Breast epithelium (tissue), 3 donors: ENCODE data around the gene NRP1.

Source experiments
- POLR2A ChIP-seq: fragments of 450-650 bp; IDR thresholded peaks from one replicate; pipeline ENCODE4 v1.6.1; 2016; ENCODE audit warnings: antibody characterized with exemption, mild to moderate bottlenecking, moderate library complexity
- POLR2AphosphoS5 ChIP-seq, 3 donors: sonication (generic); formaldehyde crosslinking; IDR thresholded peaks; one replicate each; pipeline ENCODE4 v1.6.1; 2017; ENCODE audit warnings: antibody characterized with exemption in 3 of 3
- TF ChIP-seq, protein P1 (sequence below), 3 donors: fragments of 450-650 bp; IDR thresholded peaks; one replicate each; pipeline ENCODE4 v1.5.1; 2016 to 2017; ENCODE audit warnings: antibody characterized with exemption in 3 of 3, mild to moderate bottlenecking in 3 of 3, moderate library complexity in 3 of 3

DNA sequence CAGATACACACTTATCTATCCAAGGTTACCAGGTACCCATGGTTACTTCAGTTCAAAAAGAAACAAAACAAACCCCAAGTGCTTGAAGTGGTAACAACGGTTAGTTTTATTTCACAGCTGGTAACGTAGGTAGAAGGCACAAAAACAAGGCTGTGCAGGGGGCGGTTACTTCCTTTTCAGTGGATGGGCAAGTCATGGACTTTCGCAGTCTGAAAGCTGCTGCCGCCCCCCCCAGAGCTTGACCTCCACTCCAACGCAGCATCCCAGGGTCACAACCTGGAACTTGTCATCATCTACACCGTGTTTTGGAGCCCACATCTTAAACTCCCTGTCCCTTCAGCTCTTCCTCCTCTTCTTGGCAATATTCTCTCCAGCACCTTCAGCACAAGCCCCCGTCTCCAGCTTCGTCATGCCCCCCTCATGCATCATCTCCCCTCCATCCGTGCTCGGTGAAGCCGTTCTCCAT, 195.3 kb downstream of the NRP1 start:
- TF ChIP-seq POLR2A = no peak
- no peak for TF ChIP-seq POLR2AphosphoS5 (IDR thresholded peaks at IDR 0.05)
- TF ChIP-seq, protein P1, sequence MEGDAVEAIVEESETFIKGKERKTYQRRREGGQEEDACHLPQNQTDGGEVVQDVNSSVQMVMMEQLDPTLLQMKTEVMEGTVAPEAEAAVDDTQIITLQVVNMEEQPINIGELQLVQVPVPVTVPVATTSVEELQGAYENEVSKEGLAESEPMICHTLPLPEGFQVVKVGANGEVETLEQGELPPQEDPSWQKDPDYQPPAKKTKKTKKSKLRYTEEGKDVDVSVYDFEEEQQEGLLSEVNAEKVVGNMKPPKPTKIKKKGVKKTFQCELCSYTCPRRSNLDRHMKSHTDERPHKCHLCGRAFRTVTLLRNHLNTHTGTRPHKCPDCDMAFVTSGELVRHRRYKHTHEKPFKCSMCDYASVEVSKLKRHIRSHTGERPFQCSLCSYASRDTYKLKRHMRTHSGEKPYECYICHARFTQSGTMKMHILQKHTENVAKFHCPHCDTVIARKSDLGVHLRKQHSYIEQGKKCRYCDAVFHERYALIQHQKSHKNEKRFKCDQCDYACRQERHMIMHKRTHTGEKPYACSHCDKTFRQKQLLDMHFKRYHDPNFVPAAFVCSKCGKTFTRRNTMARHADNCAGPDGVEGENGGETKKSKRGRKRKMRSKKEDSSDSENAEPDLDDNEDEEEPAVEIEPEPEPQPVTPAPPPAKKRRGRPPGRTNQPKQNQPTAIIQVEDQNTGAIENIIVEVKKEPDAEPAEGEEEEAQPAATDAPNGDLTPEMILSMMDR (IDR thresholded peaks at IDR 0.05) = no peak
